H1 (cell line): ENCODE results near the gene SPATA21. TPM values are rescaled to one million over a fixed set of nuclear protein-coding genes. Genes with fewer than 3 reads are reported as not detected.

Experiments used
- CTCF ChIA-PET: fragments of 300-600 bp; sonication (Branson Sonifier 250); formaldehyde crosslinking; loops from one replicate; lab custom pipeline; 2021; ENCODE audit not compliant: partially characterized antibody; lab: Charles Lee
- POLR2A ChIA-PET: fragments of 300-600 bp; sonication (Branson Sonifier 250); formaldehyde crosslinking; loops from one replicate; lab custom pipeline; 2021; ENCODE audit warnings: inconsistent platforms; ENCODE audit not compliant: partially characterized antibody; lab: Charles Lee
- DNase-seq, 2 experiments: peaks; one replicate each; pipeline versions ENCODE4 v3.0.0 to v3.0.0-alpha.2; 2010 to 2022; ENCODE audit warnings: low spot score in 2 of 2, low read depth in 1 of 2, mixed read lengths in 1 of 2
- FAIRE-seq: peaks from 2 replicates; lab custom pipeline; 2011; peaks lifted over from hg19 to GRCh38; lab: Jason Lieb, UNC
- H2AFZ ChIP-seq: 2 replicates; pipeline ENCODE4 v1.8.1; 2012; ENCODE audit warnings: low read length, inconsistent platforms
- H2AK5ac ChIP-seq: 2 replicates; pipeline ENCODE4 v1.6.1; 2013; ENCODE audit warnings: low read depth, low read length
- H2BK120ac ChIP-seq: replicated peaks from 2 replicates; pipeline ENCODE3; 2013; ENCODE audit warnings: low read depth, low read length, inconsistent platforms
- H2BK12ac ChIP-seq: 2 replicates; pipeline ENCODE4 v1.6.1; 2013; ENCODE audit warnings: low read depth, low read length
- H2BK15ac ChIP-seq: 2 replicates; pipeline ENCODE4 v1.6.1; 2013; ENCODE audit warnings: low read length
- H2BK20ac ChIP-seq: 2 replicates; pipeline ENCODE4 v1.6.1; 2013; ENCODE audit warnings: low read length
- H2BK5ac ChIP-seq: 2 replicates; pipeline ENCODE4 v1.6.1; 2013; ENCODE audit warnings: low read depth, low read length
- H3K14ac ChIP-seq: 2 replicates; pipeline ENCODE4 v1.6.1; 2013; ENCODE audit warnings: inconsistent platforms; ENCODE audit not compliant: insufficient read length
- H3K18ac ChIP-seq: 2 replicates; pipeline ENCODE4 v1.6.1; 2013; ENCODE audit warnings: low read length; ENCODE audit errors: extremely low read depth
- H3K23ac ChIP-seq: 2 replicates; pipeline ENCODE4 v1.6.1; 2013; ENCODE audit warnings: inconsistent platforms; ENCODE audit not compliant: insufficient read length
- H3K23me2 ChIP-seq: 2 replicates; pipeline ENCODE4 v1.6.1; 2013; ENCODE audit warnings: low read depth, low read length
- H3K27ac ChIP-seq: 2 replicates; pipeline ENCODE4 v1.6.1; 2011; ENCODE audit warnings: low read depth, low read length, inconsistent platforms
- H3K27me3 ChIP-seq, 4 experiments: replicated peaks in 1 of 4; 1 replicate in 1 of 4; 2 replicates in 3 of 4; pipeline versions ENCODE4 v1.6.1 to v1.8.1; 2011 to 2013; ENCODE audit warnings: low read length in 3 of 4, mild to moderate bottlenecking in 3 of 4, inconsistent platforms in 2 of 4, mixed read lengths in 2 of 4, moderate library complexity in 1 of 4; ENCODE audit not compliant: control insufficient read depth in 3 of 4, insufficient read depth in 3 of 4; ENCODE audit errors: extremely low read depth in 1 of 4
- H3K36me3 ChIP-seq, 4 experiments: 2 replicates each; pipeline versions ENCODE4 v1.6.1 to v1.8.1; 2011 to 2013; ENCODE audit warnings: mild to moderate bottlenecking in 4 of 4, low read length in 3 of 4, moderate library complexity in 2 of 4, control low read depth in 1 of 4, inconsistent platforms in 1 of 4; ENCODE audit not compliant: insufficient read depth in 4 of 4, control insufficient read depth in 2 of 4
- H3K4ac ChIP-seq: replicated peaks from 2 replicates; pipeline ENCODE3; 2013; ENCODE audit warnings: low read length, low read depth, mixed read lengths, inconsistent platforms; ENCODE audit not compliant: insufficient read length
- H3K4me1 ChIP-seq, 4 experiments: replicated peaks in 1 of 4; 1 replicate in 1 of 4; 2 replicates in 3 of 4; pipeline versions ENCODE4 v1.6.1 to v1.8.1; 2011 to 2013; ENCODE audit warnings: low read length in 3 of 4, inconsistent platforms in 2 of 4, mixed read lengths in 1 of 4; ENCODE audit not compliant: insufficient read depth in 4 of 4, control insufficient read depth in 3 of 4
- H3K4me2 ChIP-seq, 2 experiments: 2 replicates each; pipeline versions ENCODE4 v1.6.1 to v1.8.1; 2011 to 2013; ENCODE audit warnings: low read depth in 2 of 2, low read length in 2 of 2, control low read depth in 1 of 2, inconsistent platforms in 1 of 2, mild to moderate bottlenecking in 1 of 2; ENCODE audit not compliant: insufficient read depth in 1 of 2
- H3K4me3 ChIP-seq, 4 experiments: fragments of 200-600, 300-600 bp in 1 of 4; sonication (generic), shearing (Covaris generic), sonication (Bioruptor Twin) in 1 of 4; 2 replicates each; pipeline versions ENCODE4 v1.5.1 to v1.8.1; 2011 to 2016; ENCODE audit warnings: low read length in 4 of 4, low read depth in 3 of 4, control low read depth in 2 of 4, inconsistent platforms in 2 of 4, mild to moderate bottlenecking in 2 of 4, mixed read lengths in 1 of 4, moderate library complexity in 1 of 4; ENCODE audit not compliant: insufficient read depth in 2 of 4; ENCODE audit errors: extremely low read depth in 1 of 4
- H3K56ac ChIP-seq: replicated peaks from 2 replicates; pipeline ENCODE3; 2013; ENCODE audit warnings: low read depth, mild to moderate bottlenecking, mixed read lengths, low read length, inconsistent platforms; ENCODE audit not compliant: insufficient read length
- H3K79me1 ChIP-seq: 2 replicates; pipeline ENCODE4 v1.6.1; 2013; ENCODE audit warnings: low read depth, low read length, control low read depth
- H3K79me2 ChIP-seq, 2 experiments: 2 replicates each; pipeline versions ENCODE4 v1.6.1 to v1.8.1; 2012 to 2013; ENCODE audit warnings: low read length in 2 of 2, mild to moderate bottlenecking in 2 of 2, inconsistent platforms in 1 of 2; ENCODE audit not compliant: insufficient read depth in 2 of 2, control insufficient read depth in 1 of 2
- H3K9ac ChIP-seq, 4 experiments: replicated peaks in 1 of 4; 1 replicate in 1 of 4; 2 replicates in 3 of 4; pipeline versions ENCODE4 v1.6.1 to v1.8.1; 2011 to 2013; ENCODE audit warnings: low read depth in 3 of 4, low read length in 3 of 4, control low read depth in 2 of 4, mild to moderate bottlenecking in 2 of 4, moderate library complexity in 2 of 4, inconsistent platforms in 1 of 4; ENCODE audit errors: extremely low read depth in 1 of 4
- H3K9me3 ChIP-seq, 2 experiments: 2 replicates each; pipeline versions ENCODE4 v1.6.1 to v1.8.1; 2012 to 2013; ENCODE audit warnings: mild to moderate bottlenecking in 2 of 2, moderate library complexity in 2 of 2, control low read depth in 1 of 2, inconsistent platforms in 1 of 2, low read depth in 1 of 2, low read length in 1 of 2, mixed read lengths in 1 of 2; ENCODE audit not compliant: insufficient read depth in 2 of 2
- H4K20me1 ChIP-seq, 2 experiments: replicated peaks in 1 of 2; 2 replicates each; pipeline versions ENCODE3 to v1.8.1; 2011 to 2013; ENCODE audit warnings: inconsistent platforms in 2 of 2, low read length in 2 of 2, mild to moderate bottlenecking in 1 of 2; ENCODE audit not compliant: insufficient read depth in 2 of 2, control insufficient read depth in 1 of 2
- H4K5ac ChIP-seq: 2 replicates; pipeline ENCODE4 v1.6.1; 2013; ENCODE audit warnings: low read length, low read depth, mixed read lengths, inconsistent platforms; ENCODE audit not compliant: insufficient read length
- H4K8ac ChIP-seq: 2 replicates; pipeline ENCODE4 v1.8.0; 2013; ENCODE audit warnings: mild to moderate bottlenecking, moderate library complexity, low read length, inconsistent platforms; ENCODE audit not compliant: insufficient read depth; ENCODE audit errors: extremely low read depth
- H4K91ac ChIP-seq: replicated peaks from 2 replicates; pipeline ENCODE3; 2013; ENCODE audit warnings: low read length, mixed read lengths, inconsistent platforms; ENCODE audit not compliant: insufficient read length
- TCF12 ChIP-seq: IDR thresholded peaks from 2 replicates; pipeline ENCODE4 v1.6.1; 2011; ENCODE audit warnings: low read depth, mild to moderate bottlenecking, low read length
- WGBS, 2 experiments: shearing (Covaris generic) in 1 of 2; methylation state at CpG; one replicate each; pipeline versions ENCODE4 v1.1.6 to v1.1.7; 2013 to 2015; ENCODE audit warnings: low lambda C conversion rate in 2 of 2, mixed read lengths in 2 of 2, inconsistent platforms in 1 of 2, low coverage in 1 of 2, missing lambda C conversion rate in 1 of 2; ENCODE audit not compliant: insufficient replicate concordance in 2 of 2, insufficient coverage in 1 of 2, insufficient read length in 1 of 2; ENCODE audit errors: extremely low coverage in 1 of 2, missing lambda C conversion rate in 1 of 2; 5-methylcytosine and 5-hydroxymethylcytosine counted together
- polyA plus RNA-seq, 7 experiments: library from polyadenylated mRNA; depleted of rRNA in 3 of 7; stranded (reverse) in 5 of 7; unstranded in 2 of 7; fragments of >200 nt in 5 of 7; fragments of 200-250 nt in 2 of 7; gene quantifications; 1 replicate in 5 of 7; 2 replicates in 1 of 7; 4 replicates in 1 of 7; pipeline versions ENCODE4 v1.2.1 to v1.2.3, GENCODE V29; 2011 to 2013; ENCODE audit warnings: missing spikeins in 2 of 7, mixed read lengths in 2 of 7
- total RNA-seq: library from RNA; stranded (reverse); fragmentation: NEBNext Ultra II Directional; extraction: Animal tissue kit (Norgen Biotek cat#: 25700); gene quantifications from 2 replicates; pipeline ENCODE4 v1.2.1, GENCODE V29; 2021

Gene SPATA21
- total and polyA plus RNA-seq, 2 of the 8 experiments (the other 6 are each of a cell fraction or from before 2014, with no cell fraction given): not detected

DNA sequence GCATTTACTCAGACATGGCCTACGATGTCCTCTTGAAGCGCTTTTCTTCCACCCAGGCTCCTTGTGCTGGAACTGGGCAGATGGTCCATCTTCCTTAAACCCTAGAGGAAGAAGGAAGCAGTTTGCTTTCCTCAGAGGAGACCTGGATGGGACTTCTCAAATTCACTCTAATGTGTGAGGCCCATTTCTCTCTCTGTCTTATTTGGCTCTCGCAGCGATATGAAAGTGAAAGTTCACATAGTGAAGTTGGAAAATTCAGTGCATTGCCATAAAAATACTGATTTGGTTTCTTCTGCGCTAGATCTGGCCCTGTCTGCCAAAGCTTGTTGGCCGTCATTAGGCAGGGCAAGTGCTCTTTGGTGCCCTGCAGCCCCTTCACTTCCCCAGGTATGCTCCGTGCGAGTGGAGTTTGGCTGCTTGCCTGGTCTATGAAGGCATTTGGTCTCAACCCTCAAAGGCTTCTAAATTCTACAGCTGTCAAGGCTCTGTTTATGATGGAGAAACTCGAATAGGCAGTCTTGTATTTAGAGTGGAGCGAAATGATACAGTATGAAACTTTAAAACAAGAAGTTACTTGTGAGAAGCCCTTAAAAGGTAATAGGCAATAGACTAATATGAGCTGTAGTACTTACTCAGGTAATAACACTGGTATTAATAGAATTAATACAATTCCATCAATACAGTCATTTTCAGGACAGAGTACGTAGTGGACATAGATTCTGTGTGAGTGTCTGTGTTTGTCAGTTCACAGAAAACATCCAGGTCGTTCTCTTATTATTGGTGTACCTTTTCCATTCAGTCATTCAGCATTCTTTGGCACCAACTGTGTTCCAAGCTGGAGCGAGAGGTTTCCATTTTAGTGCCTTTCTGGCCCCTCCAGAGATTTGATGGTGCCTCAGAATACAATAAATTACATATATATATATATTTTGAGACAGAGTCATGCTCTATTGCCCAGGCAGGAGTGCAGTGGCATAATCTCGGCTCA lies 49.7 kb downstream of the SPATA21 start:
- Histone ChIP-seq H2BK20ac (no peak overlapping the region), H3K79me1 (peaks cover 30% of the 10 kb centered on the region), H3K4me3 (no peak overlapping the region), H2AK5ac (no peak overlapping the region), H4K5ac (no peak overlapping the region), H2BK120ac (no peak overlapping the region), H3K79me2 (peaks cover 13 to 91% of the 10 kb centered on the region in 2 experiments), H3K23ac (no peak overlapping the region), H3K4me1 (peaks cover 10 to 31% (median 20%) of the 10 kb centered on the region in 4 experiments), H3K9ac (no peak overlapping the region), H3K14ac (no peak overlapping the region), H4K8ac (no peak overlapping the region), H3K56ac (no peak overlapping the region), H3K9me3 (no peaks in the 10 kb centered on the region), H3K23me2 (no peaks in the 10 kb centered on the region), H3K36me3 (no peaks in the 10 kb centered on the region), H3K4me2 (no peak overlapping the region), H3K27me3 (no peaks in the 10 kb centered on the region), H2BK15ac (no peak overlapping the region), H2BK12ac (no peak overlapping the region), H4K20me1 (peaks cover 43 to 50% of the 10 kb centered on the region in 2 experiments), H2BK5ac (no peak overlapping the region), H4K91ac (no peak overlapping the region), H3K18ac (no peak overlapping the region), H3K4ac (no peak overlapping the region), H2AFZ (no peak overlapping the region), H3K27ac (no peak overlapping the region)
- DNase-seq (no peak), FAIRE-seq (no peak)
- POLR2A ChIA-PET: interaction anchor here (0.6 to 4.1 kb wide), 7 partner anchors 11 to 180 kb away, joined by 3 to 13 read pairs (median 4); partner anchors contain the start of gene SZRD1
- no peak for TF ChIP-seq TCF12
- CTCF ChIA-PET: interaction anchor here (0.6 to 1.2 kb wide), 3 partner anchors 11 to 25 kb away, joined by 3 read pairs; no protein-coding TSS in a partner anchor
- 89% methylated on average over 14 of the region's 14 CpGs; no CpG with 5 or more reads in 1 of the 2 experiments for WGBS, 2 experiments
